Ishikawa (cell line): ENCODE measurements around the gene FBXW12.

Experiments used
- CEBPB ChIP-seq: IDR thresholded peaks from 2 replicates; pipeline ENCODE4 v1.6.1; 2012
- CREB1 ChIP-seq: IDR thresholded peaks from 2 replicates; pipeline ENCODE4 v1.6.1; 2012; ENCODE audit warnings: low read depth
- MAX ChIP-seq: IDR thresholded peaks from 2 replicates; pipeline ENCODE4 v1.6.1; 2012
- RAD21 ChIP-seq: IDR thresholded peaks from 2 replicates; pipeline ENCODE4 v1.6.1; 2012; ENCODE audit warnings: low read depth
- REST ChIP-seq: IDR thresholded peaks from 2 replicates; pipeline ENCODE4 v1.6.1; 2012; ENCODE audit warnings: low read depth, mild to moderate bottlenecking
- TAF1 ChIP-seq: IDR thresholded peaks from 2 replicates; pipeline ENCODE4 v1.6.1; 2012; ENCODE audit warnings: low read depth, mild to moderate bottlenecking
- YY1 ChIP-seq: IDR thresholded peaks from 2 replicates; pipeline ENCODE4 v1.6.1; 2012; ENCODE audit warnings: low read depth
- ZBTB7A ChIP-seq: IDR thresholded peaks from 2 replicates; pipeline ENCODE4 v1.6.1; 2012; ENCODE audit warnings: low read depth

GRCh38 chr3:48423883-48424695 is 52.1 kb downstream of the FBXW12 start:
- TF ChIP-seq MAX (no peak), CREB1 (no peak), CEBPB (no peak), RAD21 (no peak), REST (no peak), TAF1 (no peak), YY1 (no peak), ZBTB7A (no peak)
